Hematopoietic multipotent progenitor cell treated with erythropoietin and hydrocortisone succinate and interleukin-3 and kit ligand, for 8 days (in vitro differentiated cells): Measurements from ENCODE around the gene ERBB4.

Experiments
- DNase-seq: peaks from one replicate; pipeline ENCODE4 v3.0.0-alpha.2; 2015

Gene ERBB4

DNA sequence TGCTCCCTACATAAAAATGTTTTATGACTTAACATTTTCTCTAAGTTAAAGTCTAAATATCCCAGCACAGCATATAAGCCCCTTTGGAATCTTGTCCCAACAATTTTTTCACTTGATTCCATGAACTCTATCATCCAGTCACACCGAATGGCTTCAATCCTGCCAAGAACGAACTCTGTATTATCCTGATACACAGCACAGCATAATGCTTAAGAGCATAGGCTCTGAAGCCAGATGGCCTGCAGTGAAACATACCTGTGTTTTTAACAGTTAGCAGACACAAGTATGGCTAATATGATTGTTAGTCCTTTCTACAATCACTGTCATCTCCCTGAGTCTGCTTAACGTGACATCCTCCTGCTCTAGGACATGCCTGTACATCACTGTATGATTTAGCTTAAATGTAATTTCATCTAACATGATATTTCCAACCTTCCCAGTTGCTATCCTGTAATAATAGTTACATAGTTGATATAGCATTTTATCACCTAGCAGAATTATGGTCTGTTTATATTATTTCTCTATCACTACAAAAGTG, 669.5 kb downstream of the ERBB4 start:
- no peak for DNase-seq

GRCh38 chr2:211867845-211868451, 670.7 kb downstream of the ERBB4 start:
- no peak for DNase-seq

DNA sequence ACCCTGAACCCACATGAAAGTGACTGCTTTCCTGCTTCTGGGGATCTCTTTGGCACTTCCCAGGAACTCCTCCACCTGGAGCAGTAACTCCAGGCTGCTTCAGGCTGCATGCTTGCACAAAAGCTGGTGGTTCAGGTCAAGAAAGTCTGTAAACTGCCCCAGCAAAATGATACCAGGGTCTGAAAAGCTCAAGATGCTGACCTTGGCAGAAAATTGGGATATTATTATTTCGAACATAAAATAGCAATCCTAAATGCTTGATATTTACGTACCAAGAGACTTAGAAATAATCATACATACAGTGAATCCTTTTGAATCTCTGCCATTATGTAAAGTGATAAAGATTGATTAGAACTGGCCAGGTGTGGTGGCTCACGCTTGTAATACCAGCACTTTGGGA, 674.3 kb downstream of the ERBB4 start:
- DNase-seq: no peak

- DNase-seq: no peak
Observed at GRCh38 chr2:211860224-211860623, 678.4 kb downstream of the ERBB4 start.

- DNase-seq: no peak
Observed at GRCh38 chr2:211854832-211855231, 683.8 kb downstream of the ERBB4 start.

GRCh38 chr2:211846714-211847113, 691.9 kb downstream of the ERBB4 start:
- no peak for DNase-seq

GRCh38 chr2:211846036-211846400, 692.6 kb downstream of the ERBB4 start:
- no peak for DNase-seq

DNA sequence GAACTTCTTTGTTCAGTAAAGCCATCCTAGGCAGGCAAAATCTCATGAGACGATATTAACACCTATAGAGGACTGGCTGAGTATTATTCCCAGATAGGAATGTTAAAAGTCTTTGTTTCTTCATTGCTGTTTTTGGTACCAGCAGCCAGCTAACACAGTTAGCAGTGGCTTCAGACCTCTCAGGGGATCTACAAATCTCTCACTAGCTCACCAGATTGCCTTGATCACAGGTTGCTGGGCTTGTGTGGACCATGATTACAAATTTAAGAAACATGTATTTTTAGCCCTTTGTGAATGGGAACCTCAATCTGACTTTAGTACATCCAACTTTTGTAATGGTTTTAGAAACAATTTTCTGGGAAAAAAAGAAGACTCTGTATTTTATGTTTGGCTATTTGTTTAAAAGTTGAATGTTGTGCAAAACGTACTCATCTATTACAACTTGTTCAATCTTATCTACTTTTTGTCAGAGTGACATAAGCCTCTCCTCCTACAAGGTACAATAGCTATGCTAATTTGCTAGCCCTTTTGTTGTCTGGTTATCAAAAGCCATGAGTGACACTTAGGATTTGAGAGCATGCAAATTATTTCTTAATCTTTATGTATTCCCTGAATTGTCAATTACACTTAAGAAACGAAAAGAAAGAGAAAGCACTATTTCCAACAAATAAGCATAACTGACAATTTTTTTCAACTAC, 693.1 kb downstream of the ERBB4 start:
- no peak for DNase-seq

DNA sequence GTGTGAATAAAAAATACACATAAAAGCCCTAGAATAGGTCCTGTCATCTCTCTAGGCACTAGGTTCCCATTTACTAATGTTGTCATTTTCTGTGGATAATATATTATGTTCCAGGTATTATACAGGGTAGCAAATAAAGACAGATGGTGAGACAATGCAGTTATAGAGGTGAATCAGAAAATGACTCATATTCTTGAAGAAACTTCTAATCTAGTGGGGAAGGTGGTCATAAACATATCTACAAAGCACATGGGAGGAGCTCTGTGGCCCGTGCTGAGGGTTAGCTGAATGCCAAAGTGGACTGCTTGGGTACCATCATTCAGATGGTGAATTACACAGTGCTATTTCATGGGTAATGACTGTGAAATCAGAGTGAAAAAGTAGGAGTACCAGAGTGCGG, 700.9 kb downstream of the ERBB4 start:
- no peak for DNase-seq

DNA sequence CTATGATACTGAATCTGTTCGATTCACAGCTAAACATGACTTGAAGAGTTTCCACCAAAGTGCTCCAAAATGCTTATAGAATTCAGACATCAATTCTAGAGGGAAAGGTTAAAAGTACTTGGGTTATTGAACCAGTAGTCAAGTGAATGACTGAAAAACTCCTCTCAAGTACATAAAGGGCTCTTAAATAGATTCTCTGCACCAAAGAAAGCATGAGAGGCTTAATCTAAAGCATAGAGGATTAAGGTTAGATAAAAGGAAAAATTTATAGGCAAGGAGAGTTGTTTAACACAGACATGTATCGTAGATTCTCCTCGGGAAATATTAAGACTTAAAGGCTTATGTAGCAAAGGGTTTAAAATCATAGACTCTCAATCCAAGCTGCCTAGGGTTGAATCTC, 701.4 kb downstream of the ERBB4 start:
- DNase-seq: no peak

GRCh38 chr2:211836409-211836808, 702.2 kb downstream of the ERBB4 start:
- no peak for DNase-seq

GRCh38 chr2:211835695-211836094, 702.9 kb downstream of the ERBB4 start:
- no peak for DNase-seq

- DNase-seq: no peak
Observed at GRCh38 chr2:211833582-211834279, 704.9 kb downstream of the ERBB4 start.

DNA sequence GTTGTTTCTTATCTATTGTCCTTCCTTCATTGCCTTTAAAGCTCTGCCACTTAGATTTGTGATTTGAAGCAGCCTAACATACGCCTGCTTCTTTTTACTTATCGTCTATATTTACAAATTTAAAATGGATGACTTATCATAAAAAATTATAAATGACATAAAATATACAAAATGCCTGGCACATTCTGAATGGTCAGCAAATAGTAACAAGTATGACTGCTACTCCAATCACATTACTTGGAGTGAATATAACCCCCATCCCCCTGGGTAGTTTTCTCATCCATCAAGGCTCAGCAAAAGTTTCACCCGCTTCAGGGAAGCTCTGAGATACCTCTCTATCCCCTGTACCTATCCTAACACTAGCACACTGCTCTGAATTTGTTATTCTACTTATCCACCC, 708.9 kb downstream of the ERBB4 start:
- DNase-seq: no peak

DNA sequence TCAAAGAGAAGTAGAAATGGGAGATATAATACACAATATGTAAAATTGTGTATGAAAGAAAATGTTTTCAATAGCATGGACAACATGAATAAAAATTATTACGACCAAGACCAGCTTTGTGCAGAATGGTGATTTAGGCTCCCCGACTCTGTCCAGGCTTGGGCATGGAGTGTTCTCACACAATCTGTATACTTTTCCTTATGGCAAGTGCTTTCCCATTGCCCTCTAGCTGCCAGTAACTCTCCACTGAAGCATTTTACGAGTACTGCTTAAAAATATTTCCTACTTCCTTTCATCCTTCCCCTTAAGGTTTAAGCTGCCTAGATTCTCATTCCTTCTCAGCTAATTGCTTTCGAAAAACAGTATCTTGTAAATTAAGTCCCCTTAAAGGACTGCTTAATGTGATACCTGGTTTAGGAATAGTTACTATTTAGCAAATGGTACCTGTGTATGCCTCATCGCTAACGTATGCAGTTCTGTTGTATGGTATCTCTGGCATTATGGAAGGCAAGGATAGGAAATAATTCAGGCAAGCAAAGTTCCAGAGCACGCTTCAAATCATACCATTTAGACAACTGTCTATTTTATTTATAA, 714.6 kb downstream of the ERBB4 start:
- no peak for DNase-seq

DNA sequence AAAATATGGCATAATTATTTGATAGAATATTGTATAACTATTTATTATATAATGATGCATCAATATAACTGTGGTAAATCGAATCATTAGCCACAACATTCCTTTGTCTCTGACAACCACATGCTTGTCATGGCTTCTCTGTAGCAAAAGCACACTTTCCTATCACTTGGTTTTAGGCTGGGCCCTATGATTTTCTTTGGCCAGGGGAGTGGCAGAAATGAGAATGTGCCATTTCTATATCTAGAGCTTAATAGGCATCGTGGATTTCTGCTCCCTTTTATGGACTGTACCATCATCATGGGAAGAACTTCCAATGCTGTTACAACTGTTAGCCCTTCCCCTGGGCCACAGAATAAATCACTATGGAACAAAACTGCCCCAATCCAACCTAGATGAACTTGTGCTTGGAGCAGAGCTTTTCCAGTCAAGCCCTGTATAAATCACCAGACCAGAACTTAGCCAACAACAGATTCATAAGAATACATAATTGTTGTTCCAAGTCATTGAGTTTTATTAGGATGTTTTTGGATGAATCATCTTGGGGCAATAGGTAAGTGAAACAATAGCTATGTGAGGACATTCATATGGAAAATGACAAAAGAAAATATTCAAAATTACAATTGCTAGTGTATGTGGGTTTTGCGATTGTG, 715.8 kb downstream of the ERBB4 start:
- DNase-seq: no peak

- no peak for DNase-seq
Observed at GRCh38 chr2:211816754-211817153, 721.8 kb downstream of the ERBB4 start.

DNA sequence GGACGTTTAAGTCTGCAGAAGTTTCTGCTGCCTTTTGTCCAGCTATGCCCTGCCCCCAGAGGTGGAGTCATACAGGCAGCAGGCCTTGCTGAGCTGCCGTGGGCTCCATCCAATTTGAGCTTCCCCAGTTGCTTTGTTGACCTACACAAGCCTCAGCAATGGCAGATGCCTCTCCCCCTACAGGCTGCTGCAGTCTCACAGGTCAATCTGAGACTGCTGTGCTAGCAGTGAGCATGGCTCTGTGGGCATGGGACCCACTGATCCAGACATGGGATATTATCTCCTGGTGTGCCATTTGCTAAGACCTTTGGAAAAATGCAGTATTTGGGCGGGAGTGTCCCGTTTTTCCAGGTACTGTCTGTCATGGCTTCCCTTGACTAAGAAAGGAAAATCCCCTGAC, 726.0 kb downstream of the ERBB4 start:
- DNase-seq: no peak

GRCh38 chr2:211802666-211803065, 735.9 kb downstream of the ERBB4 start:
- DNase-seq: no peak

DNA sequence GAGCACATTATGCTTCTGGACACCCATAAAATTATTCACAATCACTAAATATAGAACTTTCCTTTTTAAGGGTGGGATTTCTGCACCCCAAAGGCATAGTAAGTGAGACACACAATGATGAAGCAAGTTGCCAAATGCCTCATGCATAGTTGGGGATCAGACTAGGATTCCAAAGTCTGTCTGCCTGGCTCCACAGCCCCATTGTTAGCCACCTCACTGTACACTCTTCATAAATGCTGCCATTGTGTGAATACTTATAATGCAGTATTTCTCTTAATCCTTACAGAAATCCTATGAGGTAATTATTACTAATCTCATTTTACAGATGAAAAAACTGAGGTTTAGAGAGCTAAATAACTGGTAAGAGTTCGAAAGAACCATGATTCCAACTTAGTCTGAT, 738.6 kb downstream of the ERBB4 start:
- DNase-seq: no peak

DNA sequence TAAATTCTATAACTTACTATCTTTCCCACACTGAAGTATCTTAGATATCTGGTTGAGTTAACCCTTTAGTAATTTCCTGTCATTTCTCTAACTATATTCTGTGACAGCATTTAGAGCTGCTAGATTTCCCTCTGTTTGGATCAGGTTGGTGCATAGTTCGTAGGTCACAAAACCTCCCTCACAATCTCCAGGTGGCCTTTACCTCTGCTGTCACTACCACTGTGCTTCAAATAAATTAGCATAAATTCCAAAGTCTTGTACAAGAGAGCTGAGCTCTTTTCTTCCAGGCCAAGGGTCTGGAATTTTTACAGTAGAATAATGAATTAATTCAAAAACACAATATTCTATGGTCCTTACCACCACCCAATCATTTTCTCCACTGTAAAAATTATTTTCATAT, 739.7 kb downstream of the ERBB4 start:
- no peak for DNase-seq

GRCh38 chr2:211793690-211794089, 744.9 kb downstream of the ERBB4 start:
- DNase-seq: no peak

DNA sequence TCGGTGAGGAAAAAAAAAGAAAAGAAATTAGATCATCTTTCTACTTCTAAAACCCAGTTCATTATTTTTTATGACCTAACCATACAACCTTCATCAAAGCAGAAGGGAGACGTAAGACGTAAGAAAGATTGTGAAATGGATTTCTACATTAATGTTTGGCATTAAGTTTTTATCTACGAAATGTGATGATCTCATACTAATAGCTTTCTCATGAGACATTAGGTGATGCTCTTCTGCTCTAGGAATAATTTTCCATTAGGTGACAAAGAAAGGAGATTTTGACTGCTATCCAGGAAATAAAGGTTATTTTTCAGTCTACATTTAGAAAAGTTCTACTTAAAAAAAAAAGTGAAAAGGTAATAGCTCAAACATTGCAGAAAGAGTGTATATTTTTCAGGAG, 748.6 kb downstream of the ERBB4 start:
- DNase-seq: no peak
